ENCODE measurements around the gene HEATR1. TPM values are rescaled to one million over a fixed set of nuclear protein-coding genes. Genes with fewer than 3 reads are reported as not detected.
"Not testable (repeated sequence)": the region's sequence is repeated elsewhere in the genome, so short reads cannot be mapped to it uniquely, and the experiment has no call there.

HEATR1 gene
- total RNA-seq, 1 donor from 2014 or later, result 33.3 TPM

GRCh38 chr1:236509647-236510401 lies 94.5 kb downstream of the HEATR1 start:
- no peaks in the 10 kb centered on the region for H3K36me3 Mint-ChIP-seq (ENCODE audit: low read depth, unreplicated experiment)
- H3K27me3 Mint-ChIP-seq (ENCODE audit: unreplicated experiment), result no peaks in the 10 kb centered on the region
- peaks cover 15% of the 10 kb centered on the region for H3K4me1 Mint-ChIP-seq (ENCODE audit: unreplicated experiment)
- DNase-seq (ENCODE audit: low spot score), result no peak
- no peak overlapping the region for H3K27ac Mint-ChIP-seq (ENCODE audit: unreplicated experiment)
- no peaks in the 10 kb centered on the region for H3K9me3 Mint-ChIP-seq (ENCODE audit: unreplicated experiment)
- no peak overlapping the region for H3K4me3 Mint-ChIP-seq (ENCODE audit: unreplicated experiment)
- TF ChIP-seq CTCF (IDR thresholded peaks at IDR 0.05; ENCODE audit: unreplicated experiment), result peak; percentile 17

- no peak overlapping the region for H3K4me3 Mint-ChIP-seq (ENCODE audit: unreplicated experiment)
- H3K36me3 Mint-ChIP-seq (ENCODE audit: low read depth, unreplicated experiment), result no peaks in the 10 kb centered on the region
- DNase-seq (ENCODE audit: low spot score), result no peak
- H3K27me3 Mint-ChIP-seq (ENCODE audit: unreplicated experiment), result no peaks in the 10 kb centered on the region
- no peak overlapping the region for H3K27ac Mint-ChIP-seq (ENCODE audit: unreplicated experiment)
- TF ChIP-seq CTCF (IDR thresholded peaks at IDR 0.05; ENCODE audit: unreplicated experiment), result no peak
- peaks cover 18% of the 10 kb centered on the region for H3K4me1 Mint-ChIP-seq (ENCODE audit: unreplicated experiment)
- H3K9me3 Mint-ChIP-seq (ENCODE audit: unreplicated experiment), result no peaks in the 10 kb centered on the region
Observed at GRCh38 chr1:236509203-236509602, 95.1 kb downstream of the HEATR1 start.

GRCh38 chr1:236508593-236509027 lies 95.7 kb downstream of the HEATR1 start:
- Mint-ChIP-seq H3K4me3 (ENCODE audit: unreplicated experiment) (no peak overlapping the region), H3K27ac (ENCODE audit: unreplicated experiment) (no peak overlapping the region), H3K36me3 (ENCODE audit: low read depth, unreplicated experiment) (no peaks in the 10 kb centered on the region), H3K4me1 (ENCODE audit: unreplicated experiment) (peaks cover 19% of the 10 kb centered on the region), H3K27me3 (ENCODE audit: unreplicated experiment) (no peaks in the 10 kb centered on the region), H3K9me3 (ENCODE audit: unreplicated experiment) (no peaks in the 10 kb centered on the region)
- no peak for DNase-seq (ENCODE audit: low spot score)
- TF ChIP-seq CTCF (IDR thresholded peaks at IDR 0.05; ENCODE audit: unreplicated experiment), result no peak

- Mint-ChIP-seq H3K27me3 (ENCODE audit: unreplicated experiment) (peaks cover 6% of the 10 kb centered on the region), H3K9me3 (ENCODE audit: unreplicated experiment) (no peaks in the 10 kb centered on the region), H3K4me3 (ENCODE audit: unreplicated experiment) (no peak overlapping the region), H3K4me1 (ENCODE audit: unreplicated experiment) (peaks cover 33% of the 10 kb centered on the region), H3K27ac (ENCODE audit: unreplicated experiment) (no peak overlapping the region), H3K36me3 (ENCODE audit: low read depth, unreplicated experiment) (no peaks in the 10 kb centered on the region)
- DNase-seq (ENCODE audit: low spot score), result no peak
- no peak for TF ChIP-seq CTCF (IDR thresholded peaks at IDR 0.05; ENCODE audit: unreplicated experiment)
Observed at GRCh38 chr1:236507022-236507700, 97.2 kb downstream of the HEATR1 start.

- H3K27ac Mint-ChIP-seq (ENCODE audit: unreplicated experiment), result peak overlapping the region; percentile 45
- DNase-seq (ENCODE audit: low spot score); H3K36me3 Mint-ChIP-seq (ENCODE audit: low read depth, unreplicated experiment); H3K4me3 Mint-ChIP-seq (ENCODE audit: unreplicated experiment); H3K9me3 Mint-ChIP-seq (ENCODE audit: unreplicated experiment); H3K27me3 Mint-ChIP-seq (ENCODE audit: unreplicated experiment): not testable (repeated sequence)
- H3K4me1 Mint-ChIP-seq (ENCODE audit: unreplicated experiment), result peaks cover 24% of the 10 kb centered on the region
Observed at GRCh38 chr1:236504338-236504737, 100.0 kb downstream of the HEATR1 start.

Data from endothelial cell (in vitro differentiated cells).